Measurements from ENCODE around the gene ADH5.

Gene ADH5

DNA sequence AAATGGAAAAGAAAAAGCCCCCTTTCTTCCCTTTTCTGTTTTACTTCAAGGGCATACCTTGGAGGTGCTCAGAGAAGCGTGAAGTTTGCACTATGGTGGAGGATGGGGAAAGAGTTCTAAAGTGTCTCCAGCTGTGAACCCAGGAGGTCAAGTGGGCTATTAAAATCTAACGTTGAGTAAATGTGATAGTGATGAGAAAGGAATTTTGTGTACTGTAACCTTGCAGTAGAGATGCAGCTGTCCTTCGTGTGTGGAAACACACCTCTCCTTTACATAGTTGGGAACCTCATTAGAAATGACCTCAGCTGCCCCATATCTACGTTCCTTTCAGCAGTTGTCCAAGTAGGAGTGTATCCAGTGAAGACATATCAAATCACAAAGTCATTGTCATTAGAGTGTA lies 26.5 kb downstream of the ADH5 start:
- Histone ChIP-seq H3K36me3 (peaks cover 42% of the 10 kb centered on the region), H3K4me1 (no peaks in the 10 kb centered on the region), H3K9me3 (no peaks in the 10 kb centered on the region), H3K4me3 (ENCODE audit: low read depth, low read length) (no peak overlapping the region), H3K27me3 (no peaks in the 10 kb centered on the region)
- no peak for DNase-seq
- TF ChIP-seq CTCF (IDR thresholded peaks at IDR 0.05; ENCODE audit: low read depth, low read length) = no peak

- no peaks in the 10 kb centered on the region for H3K27me3 ChIP-seq
- DNase-seq = no peak
- no peak for TF ChIP-seq CTCF (IDR thresholded peaks at IDR 0.05; ENCODE audit: low read depth, low read length)
- peaks cover 35% of the 10 kb centered on the region for H3K36me3 ChIP-seq
- no peaks in the 10 kb centered on the region; the same call in 1 of the 2 replicates for H3K4me1 ChIP-seq
- no peak overlapping the region for H3K4me3 ChIP-seq (ENCODE audit: low read depth, low read length)
- no peaks in the 10 kb centered on the region for H3K9me3 ChIP-seq
These were observed 27.4 kb downstream of the ADH5 start for GRCh38 chr4:99061048-99061700.

- peaks cover 4% of the 10 kb centered on the region for H3K4me1 ChIP-seq
- no peak for TF ChIP-seq CTCF (IDR thresholded peaks at IDR 0.05; ENCODE audit: low read depth, low read length)
- no peak for DNase-seq
- peaks cover 33% of the 10 kb centered on the region for H3K36me3 ChIP-seq
- H3K4me3 ChIP-seq (ENCODE audit: low read depth, low read length) = no peak overlapping the region
- no peaks in the 10 kb centered on the region for H3K9me3 ChIP-seq
- no peaks in the 10 kb centered on the region for H3K27me3 ChIP-seq
These were observed 29.0 kb downstream of the ADH5 start for GRCh38 chr4:99059550-99059949.

GRCh38 chr4:99058228-99058627 lies 30.4 kb downstream of the ADH5 start:
- DNase-seq = no peak
- no peak overlapping the region for H3K4me3 ChIP-seq (ENCODE audit: low read depth, low read length)
- peaks cover 27% of the 10 kb centered on the region for H3K36me3 ChIP-seq
- H3K4me1 ChIP-seq = peaks cover 4% of the 10 kb centered on the region
- no peaks in the 10 kb centered on the region for H3K9me3 ChIP-seq
- H3K27me3 ChIP-seq = no peaks in the 10 kb centered on the region
- TF ChIP-seq CTCF (IDR thresholded peaks at IDR 0.05; ENCODE audit: low read depth, low read length) = no peak

- Histone ChIP-seq H3K27me3 (no peaks in the 10 kb centered on the region), H3K4me3 (ENCODE audit: low read depth, low read length) (no peak overlapping the region), H3K9me3 (no peaks in the 10 kb centered on the region), H3K4me1 (peaks cover 6% of the 10 kb centered on the region), H3K36me3 (peaks cover 33% of the 10 kb centered on the region)
- DNase-seq = no peak
- TF ChIP-seq CTCF (IDR thresholded peaks at IDR 0.05; ENCODE audit: low read depth, low read length) = no peak
These were observed 34.1 kb downstream of the ADH5 start for GRCh38 chr4:99054428-99054994.

DNA sequence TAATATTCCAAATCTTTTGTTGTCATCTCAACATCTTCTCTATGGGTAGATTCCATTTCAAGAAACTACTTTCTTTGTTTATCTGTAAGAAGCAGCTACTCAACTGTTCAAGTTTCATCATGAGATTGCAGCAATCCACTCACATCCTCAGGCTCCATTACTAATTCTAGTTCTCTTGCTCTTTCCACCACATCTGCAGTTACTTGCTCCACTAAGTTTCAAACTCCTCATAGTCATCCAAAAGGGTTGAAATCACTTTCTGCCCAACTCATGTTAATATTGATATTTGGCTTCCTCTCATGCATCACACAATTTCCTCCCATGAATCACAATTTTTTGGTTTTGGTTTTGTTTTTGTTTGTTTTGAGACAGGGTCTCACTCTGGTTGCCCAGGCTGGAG lies 35.7 kb downstream of the ADH5 start:
- TF ChIP-seq CTCF (IDR thresholded peaks at IDR 0.05; ENCODE audit: low read depth, low read length) = no peak
- H3K4me3 ChIP-seq (ENCODE audit: low read depth, low read length) = no peak overlapping the region
- H3K4me1 ChIP-seq = peaks cover 17% of the 10 kb centered on the region
- H3K27me3 ChIP-seq = no peaks in the 10 kb centered on the region
- no peaks in the 10 kb centered on the region for H3K9me3 ChIP-seq
- peaks cover 33% of the 10 kb centered on the region for H3K36me3 ChIP-seq
- no peak for DNase-seq

Measured in BE2C (cell line).